Measurements from ENCODE around the gene SIPA1L2. TPM values are rescaled to one million over a fixed set of nuclear protein-coding genes. Genes with fewer than 3 reads are reported as not detected.
"Not testable (repeated sequence)": the region's sequence is repeated elsewhere in the genome, so short reads cannot be mapped to it uniquely, and the experiment has no call there.

Gene SIPA1L2
- total RNA-seq, 1 experiment from 2014 or later = 8.9 TPM

DNA sequence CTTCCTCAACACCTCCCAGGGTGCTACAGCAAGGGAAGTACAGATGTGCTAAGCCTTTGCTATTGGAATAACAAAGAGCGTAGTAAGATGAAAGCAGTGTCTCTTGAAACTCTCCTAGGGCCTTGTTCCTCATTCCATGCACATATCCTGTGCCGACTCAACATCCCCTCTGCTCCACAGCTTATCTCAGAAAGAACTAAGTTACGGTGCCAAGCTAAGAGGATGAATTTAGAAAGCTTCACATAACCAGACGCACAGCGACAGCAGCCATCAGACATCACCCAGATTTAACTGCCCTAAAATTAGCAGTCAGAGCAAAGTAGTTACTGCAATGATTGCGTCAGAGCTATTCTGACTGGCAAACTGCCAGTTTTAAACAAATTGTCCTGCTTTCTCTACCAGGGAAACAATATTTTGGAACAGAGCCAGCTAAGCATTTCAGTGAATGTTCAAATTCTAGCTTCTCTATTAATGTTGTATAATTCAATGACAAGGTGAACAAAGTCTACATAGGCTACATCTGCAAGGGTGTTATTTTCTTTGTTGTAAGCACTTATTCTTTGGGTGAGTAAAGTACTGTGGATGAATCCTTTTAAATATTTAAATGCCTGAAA is 9.5 kb downstream of the SIPA1L2 start:
- DNase-seq (ENCODE audit: extremely low read depth, low read depth) = peak; percentile 30

DNA sequence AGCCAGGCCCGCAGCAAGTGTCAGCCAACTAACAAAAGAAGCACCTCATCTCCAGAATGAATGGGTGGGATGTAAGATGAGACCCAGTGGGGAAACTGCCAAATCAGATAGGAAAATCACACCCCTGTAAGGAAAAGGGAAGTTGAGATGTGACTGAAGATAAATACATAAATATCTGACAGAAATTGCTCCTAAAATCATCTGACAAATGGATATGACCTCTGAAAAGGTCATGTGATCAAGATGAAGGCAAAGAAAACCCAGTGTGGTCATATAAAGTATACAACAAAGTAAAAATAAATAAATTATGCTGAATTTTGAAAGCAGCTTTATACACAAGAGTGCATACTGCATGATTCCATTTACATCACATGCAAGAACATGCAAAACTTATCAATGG is 12.7 kb downstream of the SIPA1L2 start:
- DNase-seq (ENCODE audit: extremely low read depth, low read depth) = no peak

DNA sequence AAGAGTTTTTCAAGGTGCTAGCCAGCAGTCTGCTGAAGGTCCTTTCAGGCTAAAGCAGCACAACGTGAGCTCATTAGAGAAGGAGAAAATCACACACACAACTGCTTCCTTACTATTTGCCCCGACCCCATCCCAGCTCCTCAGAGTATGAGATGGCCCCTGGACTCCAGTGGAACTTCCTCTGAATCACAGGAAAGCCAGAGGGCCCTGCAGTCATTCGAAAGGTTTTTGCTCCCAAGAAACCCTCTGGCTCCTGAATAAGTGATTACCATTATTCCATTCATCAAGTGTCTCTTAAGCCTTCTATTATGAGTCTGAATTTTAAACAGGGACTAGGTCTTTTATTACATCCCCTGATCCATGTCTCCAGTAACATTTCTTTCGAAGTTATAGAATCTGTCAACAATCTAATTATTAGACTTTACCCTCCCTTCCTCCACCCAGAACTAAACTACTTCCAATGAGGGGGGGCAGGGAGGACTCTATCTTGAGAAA is 14.6 kb downstream of the SIPA1L2 start:
- no peak for DNase-seq (ENCODE audit: extremely low read depth, low read depth)

DNA sequence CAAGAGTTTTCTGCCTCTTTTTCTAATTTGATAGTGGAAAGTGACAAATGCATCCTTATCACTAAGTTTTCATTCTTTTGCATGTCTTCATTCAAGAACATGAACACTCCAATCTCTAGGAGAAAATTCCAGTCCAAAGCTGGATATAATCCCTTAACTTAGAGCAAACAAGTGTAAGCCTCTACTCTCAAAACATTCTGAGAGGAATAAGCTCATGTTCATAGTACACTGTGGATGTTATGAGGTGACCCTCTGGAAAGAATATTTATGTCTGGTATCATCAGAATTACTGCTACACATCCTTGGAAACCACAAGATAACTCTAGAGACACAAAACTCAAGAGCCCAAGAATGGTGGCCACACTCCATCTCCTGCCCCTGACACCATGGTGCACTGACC is 15.1 kb downstream of the SIPA1L2 start:
- no peak for DNase-seq (ENCODE audit: extremely low read depth, low read depth)

DNA sequence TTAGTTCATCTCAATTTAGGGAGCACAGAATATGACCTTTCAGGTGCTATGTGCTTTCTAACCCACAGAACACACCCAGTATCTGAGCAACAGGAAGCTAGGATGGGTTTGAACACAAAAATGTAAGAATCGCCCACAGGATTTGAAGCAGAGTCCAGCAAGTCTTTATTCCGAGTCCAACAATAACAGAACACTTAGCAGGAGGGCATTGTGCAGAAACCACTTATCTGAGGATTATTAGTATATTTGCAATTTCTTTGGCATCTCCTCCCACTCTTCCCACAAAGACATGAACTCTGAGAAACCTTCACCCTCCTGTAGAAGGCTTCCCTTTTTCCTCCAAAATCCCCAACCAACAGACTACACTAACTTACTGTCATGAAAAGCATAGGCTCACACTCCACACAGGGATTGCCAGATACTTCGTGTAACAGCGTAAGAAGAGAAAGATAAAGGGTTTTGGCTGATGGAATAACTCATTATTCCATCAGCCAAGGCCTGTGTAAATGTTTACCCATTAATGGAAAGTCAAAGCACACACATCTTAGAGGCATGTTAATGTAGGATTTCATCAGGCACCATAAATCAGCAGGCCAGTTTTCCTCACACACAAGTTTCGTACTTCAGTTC is 16.1 kb downstream of the SIPA1L2 start:
- no peak for DNase-seq (ENCODE audit: extremely low read depth, low read depth)

DNA sequence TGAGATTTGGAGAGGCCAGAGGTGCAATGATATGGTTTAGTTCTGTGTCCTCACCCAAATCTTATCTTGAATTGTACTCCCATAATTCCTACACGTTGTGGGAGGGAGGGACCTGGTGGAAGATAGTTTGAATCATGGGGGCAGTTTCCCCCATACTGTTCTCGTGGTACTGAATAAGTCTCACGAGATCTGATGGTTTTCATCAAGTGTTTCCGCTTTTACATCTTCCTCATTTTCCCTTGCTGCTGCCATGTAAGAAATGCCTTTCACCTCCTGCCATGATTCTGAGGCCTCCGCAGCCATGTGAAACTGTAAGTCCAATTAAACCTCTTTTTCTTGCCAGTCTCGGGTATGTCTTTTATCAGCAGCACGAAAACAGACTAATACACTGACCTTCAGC is 17.1 kb downstream of the SIPA1L2 start:
- not testable (repeated sequence) for DNase-seq (ENCODE audit: extremely low read depth, low read depth)

DNA sequence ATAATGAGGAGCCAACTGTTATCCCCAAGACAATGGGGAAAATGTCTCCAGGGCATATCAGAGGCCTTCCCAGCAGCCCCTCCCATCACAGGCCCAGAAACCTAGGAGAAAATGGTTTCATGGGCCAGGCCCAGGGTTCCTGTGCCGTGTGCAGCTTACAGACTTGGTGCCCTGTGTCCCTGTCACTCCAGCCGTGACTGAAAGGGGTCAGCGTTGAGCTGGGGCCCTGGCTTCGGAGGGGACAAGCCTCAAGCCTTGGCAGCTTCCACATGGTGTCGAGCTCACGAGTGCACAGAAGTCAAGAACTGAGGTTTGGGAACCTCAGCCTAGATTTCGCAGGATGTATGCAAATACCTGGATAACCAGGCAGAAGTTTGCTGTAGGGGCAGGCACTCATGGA is 18.1 kb downstream of the SIPA1L2 start:
- no peak for DNase-seq (ENCODE audit: extremely low read depth, low read depth)

DNA sequence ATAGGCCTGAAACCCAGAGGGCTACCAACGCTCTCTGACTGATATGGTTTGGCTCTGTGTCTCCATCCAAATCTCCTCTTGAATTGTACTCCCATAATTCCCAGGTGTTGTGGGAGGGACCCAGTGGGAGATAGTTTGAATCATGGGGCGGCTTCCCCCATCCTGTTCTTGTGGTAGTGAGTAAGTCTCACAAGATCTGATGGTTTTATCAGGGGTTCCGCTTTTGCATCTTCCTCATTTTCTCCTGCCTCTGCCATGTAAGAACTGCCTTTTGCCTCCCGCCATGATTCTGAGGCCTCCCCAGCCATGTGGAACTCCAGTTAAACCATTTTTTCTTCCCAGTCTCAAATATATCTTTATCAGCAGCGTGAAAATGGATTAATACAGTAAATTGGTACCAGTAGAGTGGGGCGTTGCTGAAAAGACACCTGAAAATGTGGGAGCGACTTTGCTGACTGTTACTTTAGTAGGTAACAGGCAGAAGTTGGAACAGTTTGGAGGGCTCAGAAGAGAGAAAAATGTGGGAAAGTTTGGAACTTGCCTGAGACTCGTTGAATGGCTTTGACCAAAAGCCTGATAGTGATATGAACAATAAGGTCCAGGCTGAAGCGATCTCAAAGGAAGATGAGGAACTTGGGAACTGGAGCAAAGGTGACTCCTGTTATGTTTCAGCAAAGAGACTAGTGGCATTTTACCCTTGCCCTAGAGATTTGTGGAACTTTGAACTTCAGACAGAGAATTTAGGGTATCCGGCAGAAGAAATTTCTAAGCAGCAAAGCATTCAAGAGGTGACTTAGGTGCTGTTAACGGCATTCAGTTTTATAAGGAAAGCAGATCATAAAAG is 18.8 kb downstream of the SIPA1L2 start:
- not testable (repeated sequence) for DNase-seq (ENCODE audit: extremely low read depth, low read depth)

DNA sequence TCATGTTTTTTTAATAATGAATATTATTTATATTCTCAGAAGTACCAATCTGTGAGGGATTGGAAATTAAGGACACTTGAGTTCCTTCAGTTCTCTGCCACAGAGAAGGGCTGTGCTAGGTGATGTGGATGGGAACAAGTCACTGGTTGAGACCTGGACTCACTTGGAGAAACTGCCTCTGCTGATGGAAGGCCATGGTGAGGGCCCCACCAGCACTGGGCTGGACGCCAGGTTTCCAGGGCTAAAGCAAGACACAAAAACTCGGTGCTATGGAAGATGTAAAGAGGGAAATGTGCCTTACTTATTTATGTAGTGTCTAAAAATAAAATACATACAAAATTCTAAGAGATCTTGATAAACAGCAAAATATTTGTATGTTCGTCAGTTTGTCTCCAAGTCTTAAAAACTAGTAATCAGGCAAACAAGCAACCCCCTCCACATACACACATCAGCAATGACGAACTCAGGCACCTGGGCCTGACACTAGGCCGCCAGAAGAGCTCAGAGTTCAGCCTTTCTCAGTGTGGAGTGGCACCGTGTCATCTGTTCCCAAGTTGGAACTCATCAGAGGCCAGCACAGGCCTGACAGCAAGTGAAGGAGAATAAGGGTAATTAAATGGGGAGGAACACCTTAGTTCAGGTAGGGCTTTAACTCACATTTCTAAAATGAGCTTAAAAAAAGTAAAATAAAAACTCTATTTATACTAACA is 19.6 kb downstream of the SIPA1L2 start:
- DNase-seq (ENCODE audit: extremely low read depth, low read depth) = no peak

DNA sequence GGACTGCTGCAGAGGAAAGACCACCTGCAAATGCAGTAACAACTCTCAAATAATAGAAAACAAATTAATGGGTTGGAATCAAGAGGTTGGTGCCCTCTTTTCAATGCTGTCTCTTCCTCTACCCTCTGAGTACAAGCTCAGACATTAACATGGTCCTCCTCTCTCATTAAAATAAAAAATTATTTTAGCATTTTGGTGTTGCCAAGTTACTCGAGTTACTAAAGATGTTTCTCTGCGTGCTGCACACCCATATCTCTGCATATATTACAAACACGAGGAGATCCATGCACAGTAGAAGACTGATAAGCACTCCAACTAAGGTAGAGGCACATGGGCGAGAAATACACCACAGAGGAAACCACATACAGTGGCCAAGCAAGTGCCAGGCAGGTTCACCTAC is 21.5 kb downstream of the SIPA1L2 start:
- DNase-seq (ENCODE audit: extremely low read depth, low read depth) = no peak

DNA sequence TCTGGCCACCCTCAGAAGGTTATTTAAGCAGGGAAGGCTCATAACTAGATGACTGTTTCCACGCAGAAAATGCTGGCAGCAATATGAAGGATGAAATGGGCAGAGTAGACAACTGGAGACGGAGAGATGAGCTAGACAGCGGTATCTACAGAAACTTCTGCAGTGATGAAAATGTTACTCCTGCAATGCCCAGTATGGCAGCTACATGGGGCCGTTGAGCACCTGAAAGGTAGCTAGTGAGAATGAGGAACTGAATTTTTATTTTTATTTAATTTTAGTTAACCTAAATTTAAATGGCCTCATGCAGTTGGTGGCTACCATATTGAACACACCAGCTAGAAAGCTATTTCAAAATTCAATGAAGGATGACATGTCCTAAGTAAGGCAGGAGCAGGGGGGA is 27.3 kb downstream of the SIPA1L2 start:
- DNase-seq (ENCODE audit: extremely low read depth, low read depth) = no peak

DNA sequence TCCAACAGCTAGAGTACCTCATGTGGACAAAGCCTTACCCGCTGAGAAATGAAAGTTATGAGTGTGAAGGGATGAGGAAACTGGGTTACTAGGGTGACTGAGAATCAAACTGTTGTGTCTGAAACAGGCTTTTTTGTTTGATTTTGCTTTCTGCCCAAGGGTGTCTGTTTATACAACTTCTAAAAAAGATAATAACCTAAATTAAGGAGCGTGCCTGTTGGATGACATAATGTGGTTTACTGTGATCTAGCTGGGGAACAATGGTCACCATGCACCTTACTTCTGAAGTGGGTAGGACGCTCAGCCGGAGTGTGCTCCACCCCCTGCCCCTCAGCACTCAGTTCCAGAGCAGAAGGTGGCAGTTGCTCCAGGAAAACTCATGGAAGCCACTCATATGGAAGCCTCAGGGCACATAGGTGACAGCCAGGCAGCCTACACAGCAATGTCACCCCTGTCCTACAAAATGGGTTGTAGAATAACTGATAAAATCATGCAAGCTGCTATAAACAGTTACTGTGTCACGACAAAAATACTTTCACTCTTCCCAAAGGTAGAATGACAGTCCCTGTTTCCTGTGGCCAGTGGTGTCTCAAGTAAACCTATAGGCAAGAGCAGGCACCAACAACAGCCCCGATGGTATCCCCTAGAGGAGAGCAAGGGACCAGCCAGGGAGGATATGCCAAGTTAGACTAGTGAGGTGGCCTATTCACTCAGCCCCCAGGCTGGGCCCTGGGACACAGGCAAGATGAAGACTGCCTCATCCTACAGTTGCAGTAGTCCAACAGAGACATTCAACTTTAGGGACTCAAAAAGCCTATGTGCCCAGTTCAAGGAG is 29.3 kb downstream of the SIPA1L2 start:
- DNase-seq (ENCODE audit: extremely low read depth, low read depth) = no peak

DNA sequence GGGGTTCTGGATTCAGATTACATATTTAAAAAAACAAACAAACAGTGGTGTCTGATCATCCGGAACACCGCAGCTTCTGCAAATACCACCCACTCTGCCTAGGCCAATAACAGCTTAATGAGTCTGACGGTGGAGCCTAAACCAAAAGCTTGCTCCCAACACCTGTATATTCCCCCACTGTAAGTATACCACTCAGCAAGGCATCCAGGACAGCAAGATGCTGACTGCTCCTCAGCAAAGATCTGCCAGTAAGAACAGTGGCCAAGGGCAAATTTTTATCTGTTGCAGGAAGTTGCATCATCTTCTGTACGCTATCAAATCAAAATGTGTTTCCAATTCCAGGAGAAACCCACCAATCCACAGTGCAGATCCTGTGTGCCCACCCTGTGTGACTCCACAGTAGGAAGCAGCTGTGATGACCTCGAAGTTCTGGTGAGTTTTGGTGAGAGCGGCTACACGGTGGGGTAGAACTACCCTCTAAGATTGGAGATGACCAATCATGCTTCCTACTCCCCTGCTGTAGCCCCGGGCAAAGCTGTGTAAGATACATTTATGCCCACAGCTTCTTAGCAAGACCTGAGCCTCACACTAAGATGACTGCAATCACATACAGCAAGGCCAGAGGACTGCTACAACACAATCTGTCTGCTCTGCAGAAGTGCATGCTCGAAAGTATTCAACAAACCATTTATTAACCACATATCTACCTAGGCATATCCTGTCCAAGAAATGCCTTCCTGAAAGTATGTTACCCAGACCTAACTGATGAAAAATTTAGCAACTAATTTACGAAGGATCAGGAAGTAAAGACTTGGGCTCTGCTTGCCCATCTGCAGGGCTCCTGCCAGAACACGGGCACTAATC is 30.5 kb downstream of the SIPA1L2 start:
- peak; percentile 51 for DNase-seq (ENCODE audit: extremely low read depth, low read depth)

DNA sequence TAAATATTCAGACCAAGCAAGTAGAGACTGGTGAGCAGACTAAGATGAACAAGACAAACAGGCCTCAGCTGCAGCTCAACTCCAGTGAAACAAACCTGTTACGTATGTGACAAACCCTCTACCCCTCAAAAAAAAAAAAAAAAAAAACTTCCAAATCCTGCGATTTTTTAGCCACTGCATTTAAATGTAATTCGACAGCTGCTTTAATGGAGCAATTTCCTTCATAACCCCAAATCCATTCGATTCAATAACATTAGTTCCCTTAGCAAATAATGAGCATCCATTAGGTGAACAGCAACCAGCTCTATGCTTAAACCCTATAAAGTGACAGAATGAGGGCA is 31.1 kb downstream of the SIPA1L2 start:
- DNase-seq (ENCODE audit: extremely low read depth, low read depth) = no peak

DNA sequence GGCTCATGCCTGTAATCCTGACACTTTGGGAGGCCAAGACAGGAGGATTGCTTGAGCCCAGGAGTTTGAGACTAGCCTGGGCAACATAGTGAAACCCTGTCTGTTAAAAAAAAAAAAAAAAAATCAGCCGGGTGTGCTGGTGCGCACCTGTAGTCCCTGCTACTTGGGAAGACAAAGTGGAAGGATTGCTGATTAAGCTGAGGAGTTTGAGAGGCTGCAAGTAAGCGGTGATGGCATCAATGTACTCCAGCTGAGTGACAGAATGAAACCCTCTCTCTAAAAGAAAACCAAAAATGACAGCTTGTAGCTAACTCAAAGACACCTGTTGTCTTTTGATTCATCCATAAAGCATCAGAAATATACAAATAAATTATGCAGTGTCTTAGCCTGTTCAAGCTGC is 31.8 kb downstream of the SIPA1L2 start:
- no peak for DNase-seq (ENCODE audit: extremely low read depth, low read depth)

DNA sequence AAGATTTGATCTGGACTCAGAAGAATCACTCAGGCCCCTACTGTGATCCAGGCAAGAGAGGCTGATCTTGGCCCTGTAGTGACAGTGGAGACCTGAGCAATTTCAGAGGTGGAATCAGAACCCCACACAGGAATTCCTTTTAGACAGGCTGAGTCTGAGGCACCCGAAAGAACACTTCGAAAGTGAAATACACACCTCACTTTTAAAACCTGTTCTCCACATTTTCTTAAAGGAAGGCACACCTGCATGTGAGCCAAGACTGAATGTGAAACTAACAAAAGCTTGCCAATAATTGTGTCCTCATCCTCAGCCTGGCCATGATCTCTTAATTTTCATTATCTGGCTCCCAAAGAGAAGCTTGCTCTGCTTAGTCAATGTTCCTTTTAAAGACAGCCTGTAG is 32.2 kb downstream of the SIPA1L2 start:
- no peak for DNase-seq (ENCODE audit: extremely low read depth, low read depth)

DNA sequence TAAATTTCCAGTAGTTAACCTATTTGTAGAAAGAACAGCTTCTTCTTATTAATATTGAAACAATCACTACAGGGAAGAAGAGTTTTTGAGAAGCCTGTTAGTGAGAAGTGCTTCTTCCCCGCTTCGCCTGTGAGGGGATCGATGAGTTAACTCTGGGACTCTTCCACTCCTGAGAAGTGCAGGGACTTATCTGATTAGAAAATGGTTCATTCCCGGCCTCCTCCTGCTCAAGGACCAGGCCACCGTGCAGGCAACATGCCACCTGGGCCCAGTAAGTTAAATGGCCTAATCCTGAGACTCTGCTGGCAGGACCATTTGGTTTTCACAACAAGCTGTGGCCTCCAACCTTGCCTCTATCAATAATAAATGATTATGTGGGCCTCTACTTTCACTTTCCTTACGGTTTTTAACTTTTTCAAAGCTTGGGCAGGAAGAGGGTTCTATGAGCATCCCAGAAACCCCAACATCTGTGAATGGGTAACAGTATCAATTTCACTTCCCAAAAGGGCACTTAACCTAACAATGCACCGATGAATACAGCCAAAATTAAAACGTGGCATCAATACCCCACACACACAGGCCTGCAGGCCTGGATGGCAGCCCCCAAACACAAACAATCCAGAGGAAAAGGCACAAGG is 33.1 kb downstream of the SIPA1L2 start:
- no peak for DNase-seq (ENCODE audit: extremely low read depth, low read depth)

DNA sequence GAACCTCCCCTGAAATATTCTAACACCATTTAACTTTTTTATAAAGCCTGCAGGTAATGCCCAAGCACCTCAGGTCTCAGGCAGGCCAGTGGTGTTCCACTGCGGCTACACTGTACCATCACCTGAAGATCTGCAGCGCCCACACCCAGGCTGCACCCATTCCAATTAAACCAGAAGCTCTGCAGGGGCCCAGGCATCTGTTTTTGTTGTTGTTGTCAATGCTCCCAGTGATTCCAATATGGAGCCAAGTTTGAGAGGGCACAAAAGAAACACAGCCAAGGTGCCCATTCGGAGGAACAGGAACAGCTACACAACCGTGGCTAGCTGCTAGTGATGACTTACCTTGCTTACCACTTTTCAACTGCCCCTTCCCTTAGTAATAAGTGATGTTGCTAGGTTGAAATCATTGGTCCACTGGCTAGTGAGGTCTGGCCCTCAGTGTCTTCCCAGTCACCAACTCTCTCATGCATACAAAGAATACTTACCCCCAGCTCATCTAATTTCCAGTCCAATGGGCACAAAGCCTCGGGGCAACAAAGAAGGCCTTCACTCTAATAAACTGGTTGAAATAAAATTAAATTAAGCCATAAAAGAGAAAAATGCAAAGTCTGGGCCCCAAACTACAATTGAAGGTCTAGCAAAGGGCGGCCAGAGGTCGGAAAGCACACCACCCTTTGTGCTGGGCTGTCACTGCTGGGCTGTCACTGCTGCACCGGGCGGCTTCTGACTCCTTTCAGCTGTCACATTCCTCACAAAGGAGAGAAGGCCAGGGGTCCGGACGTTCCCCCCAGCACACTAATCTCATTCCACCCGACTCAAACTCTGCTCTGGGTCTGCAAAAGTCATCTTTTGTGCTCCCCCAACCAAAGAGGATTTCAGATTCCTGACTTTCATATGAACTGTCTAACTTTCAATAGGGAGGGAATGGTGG is 34.9 kb downstream of the SIPA1L2 start:
- DNase-seq (ENCODE audit: extremely low read depth, low read depth) = no peak
